ENCODE data around the gene GLP1R. TPM values are rescaled to one million over a fixed set of nuclear protein-coding genes. Genes with fewer than 3 reads are reported as not detected.

GLP1R gene
- total RNA-seq, 1 donor from 2014 or later: not detected

GRCh38 chr6:39063526-39063925 lies 14.9 kb downstream of the GLP1R start:
- no peak for DNase-seq

- DNase-seq: no peak
These were observed 17.0 kb downstream of the GLP1R start for GRCh38 chr6:39065561-39065960.

- no peak for DNase-seq
These were observed 19.8 kb downstream of the GLP1R start for GRCh38 chr6:39068391-39068790.

- DNase-seq: no peak
These were observed 24.2 kb downstream of the GLP1R start for GRCh38 chr6:39072830-39073229.

GRCh38 chr6:39073471-39074355 lies 25.1 kb downstream of the GLP1R start:
- DNase-seq: no peak

GRCh38 chr6:39074486-39074885 lies 25.9 kb downstream of the GLP1R start:
- DNase-seq: no peak

- DNase-seq: no peak
These were observed 26.6 kb downstream of the GLP1R start for GRCh38 chr6:39075010-39075686.

- no peak for DNase-seq
These were observed 27.4 kb downstream of the GLP1R start for GRCh38 chr6:39075807-39076622.

GRCh38 chr6:39076623-39077535 lies 28.3 kb downstream of the GLP1R start:
- DNase-seq: no peak

- no peak for DNase-seq
These were observed 29.5 kb downstream of the GLP1R start for GRCh38 chr6:39077882-39078594.

- DNase-seq: no peak
These were observed 30.1 kb downstream of the GLP1R start for GRCh38 chr6:39078695-39079094.

GRCh38 chr6:39079197-39080125 lies 30.9 kb downstream of the GLP1R start:
- DNase-seq: no peak

GRCh38 chr6:39080246-39080875 lies 31.8 kb downstream of the GLP1R start:
- DNase-seq: no peak

GRCh38 chr6:39082310-39082709 lies 33.7 kb downstream of the GLP1R start:
- DNase-seq: no peak

- no peak for DNase-seq
These were observed 34.7 kb downstream of the GLP1R start for GRCh38 chr6:39083231-39083634.

- DNase-seq: no peak
These were observed 35.9 kb downstream of the GLP1R start for GRCh38 chr6:39084506-39084905.

- DNase-seq: no peak
These were observed 36.7 kb downstream of the GLP1R start for GRCh38 chr6:39085129-39085797.

GRCh38 chr6:39086294-39086693 lies 37.7 kb downstream of the GLP1R start:
- DNase-seq: no peak

GRCh38 chr6:39086711-39087110 lies 38.1 kb downstream of the GLP1R start:
- no peak for DNase-seq

Data from dermis blood vessel endothelial cell (primary cell).